OCI-LY1 (cell line): ENCODE results near the gene LSAMP.

Experiments used
- H2AFZ ChIP-seq: fragments of 200-600 bp; sonication (generic), shearing (Covaris generic); 2 replicates; pipeline ENCODE4 v1.6.0; 2014; ENCODE audit warnings: antibody characterized with exemption, mild to moderate bottlenecking, low read length
- H3F3A ChIP-seq: fragments of 200-600 bp; sonication (generic), shearing (Covaris generic); 2 replicates; pipeline ENCODE4 v1.6.0; 2014; ENCODE audit warnings: mild to moderate bottlenecking, antibody characterized with exemption, low read length, moderate library complexity; ENCODE audit not compliant: insufficient read depth
- H3K27ac ChIP-seq: fragments of 200-600 bp; sonication (generic); 2 replicates; pipeline ENCODE4 v1.5.1; 2014; ENCODE audit warnings: low read length, mixed run types, mild to moderate bottlenecking, low read depth; ENCODE audit not compliant: poor library complexity, severe bottlenecking
- H3K27me3 ChIP-seq: fragments of 200-600 bp; sonication (generic); 2 replicates; pipeline ENCODE4 v1.6.0; 2014; ENCODE audit warnings: antibody characterized with exemption, mild to moderate bottlenecking, low read length, moderate library complexity; ENCODE audit not compliant: insufficient read depth
- H3K36me3 ChIP-seq: fragments of 200-600 bp; sonication (generic); 2 replicates; pipeline ENCODE4 v1.6.1; 2014; ENCODE audit warnings: mild to moderate bottlenecking, antibody characterized with exemption, low read length, moderate library complexity, mixed read lengths; ENCODE audit not compliant: insufficient read depth
- H3K4me1 ChIP-seq: fragments of 200-600 bp; sonication (generic); 2 replicates; pipeline ENCODE4 v1.5.1; 2014; ENCODE audit warnings: mild to moderate bottlenecking, low read length, moderate library complexity; ENCODE audit not compliant: insufficient read depth, severe bottlenecking
- H3K4me2 ChIP-seq: fragments of 200-600 bp; sonication (generic), shearing (Covaris generic); 2 replicates; pipeline ENCODE4 v1.6.1; 2014; ENCODE audit warnings: low read length
- H3K4me3 ChIP-seq: fragments of 200-600 bp; sonication (generic); 2 replicates; pipeline ENCODE4 v1.5.1; 2014; ENCODE audit warnings: low read length, low read depth, mild to moderate bottlenecking, mixed read lengths; ENCODE audit not compliant: poor library complexity, severe bottlenecking
- H3K79me2 ChIP-seq: fragments of 200-600 bp; shearing (Covaris generic); 2 replicates; pipeline ENCODE4 v1.6.1; 2016; ENCODE audit warnings: mixed run types, low read length, mixed read lengths; ENCODE audit not compliant: insufficient read depth
- H3K9ac ChIP-seq: fragments of 200-600 bp; sonication (generic), shearing (Covaris generic); 2 replicates; pipeline ENCODE4 v1.6.1; 2014; ENCODE audit warnings: mild to moderate bottlenecking, low read length, mixed read lengths
- H3K9me2 ChIP-seq: fragments of 200-600 bp; sonication (generic), shearing (Covaris generic); 2 replicates; pipeline ENCODE4 v1.6.1; 2014; ENCODE audit warnings: low read depth, mild to moderate bottlenecking, low read length, mixed read lengths
- H3K9me3 ChIP-seq: fragments of 200-600 bp; shearing (Covaris generic); 2 replicates; pipeline ENCODE4 v1.6.1; 2014; ENCODE audit warnings: low read length, mixed read lengths
- H4K20me1 ChIP-seq: fragments of 200-600 bp; sonication (generic), shearing (Covaris generic); 2 replicates; pipeline ENCODE4 v1.6.0; 2016; ENCODE audit warnings: mild to moderate bottlenecking, low read length; ENCODE audit not compliant: insufficient read depth
- EZH2 ChIP-seq: fragments of 200-600 bp; sonication (generic), shearing (Covaris generic); IDR thresholded peaks from 2 replicates; pipeline ENCODE4 v1.8.0; 2017; ENCODE audit warnings: borderline replicate concordance, mixed run types, mild to moderate bottlenecking, antibody characterized with exemption, low read length, moderate library complexity, mixed read lengths
- TF ChIP-seq, protein P1 (sequence below): fragments of 200-600 bp; sonication (generic), shearing (Covaris generic); IDR thresholded peaks from 2 replicates; pipeline ENCODE4 v1.5.1; 2017; ENCODE audit warnings: mild to moderate bottlenecking, antibody characterized with exemption, low read length, moderate library complexity, mixed read lengths

LSAMP gene

DNA sequence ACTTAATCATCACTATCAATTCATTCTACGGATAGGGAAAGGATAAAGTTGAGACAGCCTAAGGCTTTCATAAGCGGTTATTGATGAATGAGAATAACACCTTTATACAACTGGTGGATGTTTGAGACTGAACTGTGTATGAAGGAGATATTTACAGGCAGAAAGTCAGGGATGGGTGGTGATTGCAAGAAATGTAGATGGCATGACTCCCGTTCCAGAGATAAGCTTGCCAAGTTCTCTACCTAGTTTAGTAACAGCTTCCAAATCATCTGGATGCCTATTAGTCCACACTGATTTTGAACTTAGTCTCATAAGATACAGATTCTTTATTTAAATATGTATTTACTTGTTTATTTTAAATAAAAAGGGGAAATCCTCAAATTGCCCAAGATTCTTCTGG is 463.2 kb downstream of the LSAMP start:
- Histone ChIP-seq H3K4me2 (no peak overlapping the region), H3K4me3 (no peak overlapping the region), H3K36me3 (no peaks in the 10 kb centered on the region), H3F3A (no peaks in the 10 kb centered on the region), H3K9me3 (no peaks in the 10 kb centered on the region), H3K9me2 (no peaks in the 10 kb centered on the region), H3K9ac (no peak overlapping the region), H3K27ac (no peak overlapping the region), H2AFZ (no peak overlapping the region), H3K27me3 (no peaks in the 10 kb centered on the region), H3K79me2 (no peaks in the 10 kb centered on the region), H4K20me1 (no peaks in the 10 kb centered on the region), H3K4me1 (no peaks in the 10 kb centered on the region)
- TF ChIP-seq, protein P1, sequence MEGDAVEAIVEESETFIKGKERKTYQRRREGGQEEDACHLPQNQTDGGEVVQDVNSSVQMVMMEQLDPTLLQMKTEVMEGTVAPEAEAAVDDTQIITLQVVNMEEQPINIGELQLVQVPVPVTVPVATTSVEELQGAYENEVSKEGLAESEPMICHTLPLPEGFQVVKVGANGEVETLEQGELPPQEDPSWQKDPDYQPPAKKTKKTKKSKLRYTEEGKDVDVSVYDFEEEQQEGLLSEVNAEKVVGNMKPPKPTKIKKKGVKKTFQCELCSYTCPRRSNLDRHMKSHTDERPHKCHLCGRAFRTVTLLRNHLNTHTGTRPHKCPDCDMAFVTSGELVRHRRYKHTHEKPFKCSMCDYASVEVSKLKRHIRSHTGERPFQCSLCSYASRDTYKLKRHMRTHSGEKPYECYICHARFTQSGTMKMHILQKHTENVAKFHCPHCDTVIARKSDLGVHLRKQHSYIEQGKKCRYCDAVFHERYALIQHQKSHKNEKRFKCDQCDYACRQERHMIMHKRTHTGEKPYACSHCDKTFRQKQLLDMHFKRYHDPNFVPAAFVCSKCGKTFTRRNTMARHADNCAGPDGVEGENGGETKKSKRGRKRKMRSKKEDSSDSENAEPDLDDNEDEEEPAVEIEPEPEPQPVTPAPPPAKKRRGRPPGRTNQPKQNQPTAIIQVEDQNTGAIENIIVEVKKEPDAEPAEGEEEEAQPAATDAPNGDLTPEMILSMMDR: no peak
- TF ChIP-seq EZH2: no peak

GRCh38 chr3:115980709-115981108 is 464.6 kb downstream of the LSAMP start:
- Histone ChIP-seq H3K79me2 (no peaks in the 10 kb centered on the region), H3K4me3 (no peak overlapping the region), H3K36me3 (no peaks in the 10 kb centered on the region), H3K9me3 (no peaks in the 10 kb centered on the region), H4K20me1 (no peaks in the 10 kb centered on the region), H3K27me3 (no peaks in the 10 kb centered on the region), H3K4me1 (no peaks in the 10 kb centered on the region), H3K9ac (no peak overlapping the region), H3K27ac (no peak overlapping the region), H3F3A (no peaks in the 10 kb centered on the region), H3K9me2 (no peaks in the 10 kb centered on the region), H3K4me2 (no peak overlapping the region), H2AFZ (no peak overlapping the region)
- TF ChIP-seq EZH2: no peak
- TF ChIP-seq, protein P1: no peak

DNA sequence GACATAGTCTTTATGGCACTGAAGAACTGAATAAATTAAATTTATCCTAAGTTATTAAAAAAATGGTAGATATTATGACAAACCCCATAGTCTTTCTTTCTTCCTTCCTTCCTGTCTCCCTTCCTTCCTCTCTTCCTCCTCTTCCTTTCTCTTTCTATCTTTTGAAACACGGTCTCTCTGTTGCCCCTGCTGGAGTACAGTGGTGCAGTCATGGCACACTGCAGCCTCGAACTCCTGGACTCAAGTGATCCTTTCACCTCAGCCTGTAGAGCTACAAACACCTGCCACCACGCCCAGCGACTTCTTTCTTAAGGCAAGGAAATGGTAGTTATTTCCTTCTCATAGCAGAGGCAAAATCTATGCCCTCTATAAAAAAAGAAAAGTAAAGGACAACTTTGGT is 467.4 kb downstream of the LSAMP start:
- H3K27ac ChIP-seq: no peak overlapping the region
- no peak for TF ChIP-seq EZH2
- TF ChIP-seq, protein P1: no peak
- H3K4me1 ChIP-seq: no peaks in the 10 kb centered on the region
- no peaks in the 10 kb centered on the region for H3K27me3 ChIP-seq
- H3K9me3 ChIP-seq: no peaks in the 10 kb centered on the region
- no peaks in the 10 kb centered on the region for H3K79me2 ChIP-seq
- H3K36me3 ChIP-seq: no peaks in the 10 kb centered on the region
- no peaks in the 10 kb centered on the region for H4K20me1 ChIP-seq
- no peak overlapping the region for H3K4me2 ChIP-seq
- no peak overlapping the region for H3K9ac ChIP-seq
- H3F3A ChIP-seq: no peaks in the 10 kb centered on the region
- no peaks in the 10 kb centered on the region for H3K9me2 ChIP-seq
- no peak overlapping the region for H3K4me3 ChIP-seq
- H2AFZ ChIP-seq: no peak overlapping the region
